GM12878 (cell line): Measurements from ENCODE around the gene GPR176. TPM values are rescaled to one million over a fixed set of nuclear protein-coding genes. Genes with fewer than 3 reads are reported as not detected.

ENCODE experiments used
- ATF7 ChIP-seq: fragments of 450-650 bp; IDR thresholded peaks from 2 replicates; pipeline ENCODE4 v1.6.1; 2016; ENCODE audit warnings: low read depth, mild to moderate bottlenecking
- BMI1 ChIP-seq: fragments of 450-650 bp; IDR thresholded peaks from 2 replicates; pipeline ENCODE4 v1.6.1; 2016; ENCODE audit warnings: mild to moderate bottlenecking, moderate library complexity, borderline replicate concordance
- CUX1 ChIP-seq: IDR thresholded peaks from 2 replicates; pipeline ENCODE4 v1.6.1; 2012; ENCODE audit warnings: improper control_type of control experiment, low read depth, low read length; ENCODE audit not compliant: insufficient replicate concordance
- ELK1 ChIP-seq: IDR thresholded peaks from 2 replicates; pipeline ENCODE4 v1.6.1; 2012; ENCODE audit warnings: low read depth, low read length, improper control_type of control experiment
- MAX ChIP-seq: IDR thresholded peaks from 2 replicates; pipeline ENCODE4 v1.6.1; 2012; ENCODE audit warnings: low read depth, low read length, improper control_type of control experiment
- RAD51 ChIP-seq: fragments of 450-650 bp; IDR thresholded peaks from 2 replicates; pipeline ENCODE4 v1.6.1; 2016; ENCODE audit warnings: moderate library complexity, mild to moderate bottlenecking, inconsistent platforms
- polyA plus RNA-seq, 11 experiments: library from polyadenylated mRNA; depleted of rRNA in 4 of 11; unstranded in 6 of 11; stranded (reverse) in 5 of 11; fragments of >200 nt; fragmentation: Nextera tagmentation in 4 of 11; fragmentation: Illumina TruSeq in 1 of 11; extraction: Ambion mirVana in 4 of 11; extraction: Trizol in 1 of 11; gene quantifications; 1 replicate in 1 of 11; 2 replicates in 10 of 11; pipeline versions ENCODE4 v1.2.1 to v1.2.3, GENCODE V29; 2011 to 2016; ENCODE audit warnings: inconsistent platforms in 2 of 11, missing spikeins in 2 of 11, low read depth in 1 of 11
- total RNA-seq, 4 experiments: library from RNA; depleted of rRNA in 3 of 4; stranded (reverse); fragments of >200 nt in 3 of 4; fragmentation: Illumina TruSeq in 1 of 4; extraction: Trizol in 1 of 4; gene quantifications; 2 replicates each; pipeline versions ENCODE4 v1.2.1 to v1.2.3, GENCODE V29; 2013 to 2021

Gene GPR176
- total and polyA plus RNA-seq, 10 of the 15 experiments (the other 5 are each of a cell fraction or from before 2014, with no cell fraction given) = 0.02 to 0.33 (median 0.16) TPM; not detected in 4

DNA sequence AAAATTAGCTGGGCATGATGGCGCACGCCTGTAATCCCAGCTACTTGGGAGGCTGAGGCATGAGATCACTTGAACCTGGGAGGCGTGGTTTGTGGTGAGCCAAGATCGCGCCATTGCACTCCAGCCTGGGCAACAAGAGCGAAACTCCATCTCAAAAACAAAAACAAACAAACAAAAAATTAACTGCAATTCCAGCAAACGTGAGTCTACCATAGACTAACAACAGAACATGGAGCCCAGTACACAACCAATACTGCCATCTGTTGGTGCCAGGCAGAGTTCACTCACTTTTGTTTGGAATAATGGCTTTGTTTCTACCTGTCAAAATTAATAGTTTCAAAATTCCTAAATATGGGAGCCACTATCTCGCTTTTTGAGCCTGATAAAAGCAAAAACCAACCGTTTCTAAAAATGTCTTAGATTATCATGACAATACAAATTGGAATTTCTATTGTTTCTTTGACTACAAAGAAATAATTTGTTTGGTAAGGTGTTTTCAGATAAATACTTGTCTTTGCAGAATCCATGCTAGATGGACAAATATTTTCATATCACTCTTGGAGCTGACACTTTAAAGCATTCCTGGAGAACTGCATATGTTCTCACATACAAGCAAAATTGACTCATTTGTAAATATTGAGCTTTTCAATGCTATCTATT is 45.0 kb downstream of the GPR176 start (continued):
- TF ChIP-seq MAX = no peak
- no peak for TF ChIP-seq ATF7
- no peak for TF ChIP-seq CUX1
- no peak for TF ChIP-seq ELK1
- no peak for TF ChIP-seq BMI1
- no peak for TF ChIP-seq RAD51
